NCI-H345 (cell line): ENCODE data around the gene CFAP46.
"Not testable (repeated sequence)": the region's sequence is repeated elsewhere in the genome, so short reads cannot be mapped to it uniquely, and the experiment has no call there.

Source experiments
- DNase-seq: peaks from one replicate; lab custom pipeline; 2025; lab: John Stamatoyannopoulos, UW

CFAP46 gene

GRCh38 chr10:132962623-132963429, 20.5 kb upstream of the CFAP46 start:
- DNase-seq, result no peak

- DNase-seq, result peak; percentile 66
Observed at GRCh38 chr10:132961787-132962622, 19.6 kb upstream of the CFAP46 start.

DNA sequence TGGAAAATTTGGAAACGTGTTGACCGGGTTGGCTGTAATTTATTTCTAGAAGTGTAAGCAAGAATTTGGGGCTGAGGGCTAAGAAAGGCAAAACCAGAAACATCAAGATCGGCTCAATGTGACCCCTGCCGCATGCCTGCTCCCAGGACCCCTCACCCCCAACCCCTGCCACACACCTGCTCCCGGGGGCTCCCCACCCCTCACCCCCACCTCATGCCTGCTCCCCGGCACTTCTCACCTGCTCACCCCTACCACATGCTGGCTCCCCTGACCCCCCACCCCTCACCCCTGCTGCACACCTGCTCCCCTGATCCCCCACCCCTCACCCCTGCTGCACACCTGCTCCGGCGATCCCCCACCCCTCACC, 19.0 kb upstream of the CFAP46 start:
- no peak for DNase-seq

- DNase-seq, result no peak
Observed at GRCh38 chr10:132960631-132961419, 18.5 kb upstream of the CFAP46 start.

DNA sequence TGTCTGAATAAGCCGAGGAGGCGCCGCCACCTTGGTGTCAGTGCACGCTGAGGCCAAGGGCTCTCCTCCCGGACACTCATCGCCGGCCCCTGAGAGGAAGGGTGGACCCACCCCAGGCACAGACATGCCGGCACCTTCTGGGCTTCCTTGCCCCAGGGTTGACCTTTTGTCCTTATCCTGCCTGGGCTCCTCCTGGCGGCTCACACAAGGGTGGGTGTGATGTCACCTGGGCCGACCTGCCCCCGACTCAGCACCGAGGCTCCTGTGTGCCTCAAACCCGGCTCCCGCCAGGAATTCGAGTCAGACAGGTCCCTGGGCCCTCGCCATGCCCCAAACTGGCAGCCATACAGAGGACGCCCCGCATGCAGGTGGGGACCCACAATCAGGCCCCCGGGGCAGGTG, 17.7 kb upstream of the CFAP46 start:
- DNase-seq, result no peak

DNA sequence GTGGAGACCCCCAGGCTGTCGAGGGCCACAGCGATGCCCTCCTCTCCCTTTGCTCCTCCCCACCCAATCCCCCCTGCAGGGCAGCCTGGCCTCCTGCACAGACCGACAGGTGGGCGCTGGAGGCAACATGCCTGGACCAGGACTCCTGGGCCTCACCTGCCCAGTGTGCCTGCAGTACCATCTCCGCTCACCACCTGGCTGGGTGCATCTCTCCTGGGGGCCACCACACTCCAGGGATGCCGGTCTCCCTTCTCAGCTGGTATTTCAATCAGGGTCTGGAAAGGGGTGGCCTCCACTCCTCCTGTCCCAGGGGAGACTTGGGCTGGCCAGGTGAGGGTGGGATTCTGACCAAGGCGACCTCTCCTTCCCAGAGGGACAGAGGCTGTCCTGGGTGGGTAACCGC, 17.2 kb upstream of the CFAP46 start:
- DNase-seq, result no peak

- no peak for DNase-seq
Observed at GRCh38 chr10:132958883-132959558, 16.7 kb upstream of the CFAP46 start.

DNA sequence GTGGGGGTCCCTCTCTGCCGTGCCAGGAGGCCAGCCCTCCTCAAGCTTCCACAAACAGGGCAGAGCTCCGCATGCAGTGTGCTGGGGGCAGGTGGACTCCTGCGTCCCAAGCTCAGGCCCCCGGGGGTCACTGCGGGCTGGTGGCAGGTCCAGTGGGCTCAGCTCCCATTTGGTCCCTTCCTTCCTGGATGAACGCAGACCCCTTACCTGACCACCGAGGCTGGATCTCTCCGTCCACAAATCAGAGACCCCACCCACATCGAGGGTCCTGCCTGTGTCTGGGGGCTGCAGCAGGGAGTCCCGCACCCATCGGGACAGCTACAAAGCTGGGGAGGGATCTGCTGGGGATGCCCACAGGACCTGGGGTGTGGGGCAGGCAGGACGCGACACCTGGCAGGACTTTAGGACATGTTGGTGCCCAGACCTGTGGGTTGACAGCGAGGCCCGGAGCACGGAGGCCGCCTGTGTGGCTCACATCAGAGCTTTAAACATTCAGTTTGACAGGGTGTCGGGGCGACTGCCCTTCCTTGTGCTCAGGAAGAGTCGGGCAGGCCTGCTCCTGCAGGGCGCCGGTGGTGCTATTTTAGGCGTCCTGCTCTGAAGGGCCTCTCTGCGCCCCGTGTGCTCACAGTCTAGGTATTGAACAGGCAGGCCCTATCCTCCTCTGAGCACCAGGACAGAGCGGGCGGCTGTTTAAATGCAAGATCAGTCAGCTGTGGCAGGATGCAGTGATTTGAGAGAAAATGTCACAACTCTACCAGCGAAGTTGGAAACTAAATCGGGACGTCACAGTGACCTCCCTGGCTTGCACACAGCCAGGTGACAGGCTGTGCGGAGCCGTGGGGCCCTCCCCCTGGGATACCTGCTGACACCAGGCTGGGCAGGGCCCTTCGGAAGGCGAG, 15.9 kb upstream of the CFAP46 start:
- no peak for DNase-seq

GRCh38 chr10:132957131-132957530, 14.8 kb upstream of the CFAP46 start:
- DNase-seq, result no peak

DNA sequence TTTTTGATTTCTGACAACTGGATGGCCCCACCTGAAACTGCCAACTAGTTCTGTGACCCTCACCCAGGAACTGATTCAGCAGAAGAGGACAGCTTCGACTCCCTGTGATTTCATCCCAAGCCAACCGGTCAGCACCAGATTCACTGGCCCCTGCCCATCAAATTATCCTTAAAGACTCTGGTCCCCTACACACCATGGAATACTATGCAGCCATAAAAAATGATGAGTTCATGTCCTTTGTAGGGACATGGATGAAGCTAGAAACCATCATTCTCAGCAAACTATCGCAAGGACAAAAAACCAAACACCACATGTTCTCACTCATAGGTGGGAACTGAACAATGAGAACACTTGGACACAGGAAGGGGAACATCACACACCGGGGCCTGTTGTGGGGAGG, 13.9 kb upstream of the CFAP46 start:
- not testable (repeated sequence) for DNase-seq

DNA sequence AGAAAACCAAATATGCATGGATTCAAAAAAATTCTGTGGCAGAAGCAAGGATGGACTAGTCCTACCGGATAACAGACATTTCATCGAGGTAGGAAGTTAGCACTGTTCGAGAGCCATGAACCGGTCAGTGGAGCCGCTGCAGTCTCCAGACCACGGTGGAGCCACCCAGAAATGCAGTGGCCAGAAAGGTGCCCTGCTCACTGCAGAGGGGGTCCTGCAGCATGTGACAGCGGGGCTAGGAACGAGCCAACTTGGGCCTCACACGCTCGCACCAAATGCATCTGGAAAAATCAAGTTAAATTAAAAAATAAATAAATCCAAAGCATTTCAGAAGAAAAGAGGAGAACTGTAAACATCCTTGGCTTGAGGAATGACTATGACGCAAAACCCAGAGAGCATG, 13.1 kb upstream of the CFAP46 start:
- DNase-seq, result no peak

- DNase-seq, result no peak
Observed at GRCh38 chr10:132953428-132953827, 11.1 kb upstream of the CFAP46 start.

- DNase-seq, result no peak
Observed at GRCh38 chr10:132951926-132952325, 9.6 kb upstream of the CFAP46 start.

DNA sequence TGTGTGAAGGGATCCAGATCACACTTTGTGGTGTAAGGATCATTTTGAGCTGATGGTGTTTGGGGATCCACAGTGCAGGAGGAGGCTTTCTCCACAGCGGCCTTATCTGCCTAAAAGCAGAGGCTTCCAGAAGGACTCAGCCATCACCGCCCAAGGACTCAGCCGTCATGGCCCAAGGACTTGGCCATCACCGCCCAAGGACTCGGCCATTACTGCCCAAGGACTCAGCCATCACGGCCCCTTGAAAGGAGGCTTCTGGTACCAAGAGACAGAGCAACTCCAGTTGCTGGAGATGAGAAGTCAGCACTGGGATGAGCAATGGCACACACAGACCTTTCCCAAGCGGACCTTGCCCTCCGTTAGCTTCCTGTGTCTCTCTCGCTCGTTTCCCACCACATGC, 6.0 kb upstream of the CFAP46 start:
- DNase-seq, result no peak

DNA sequence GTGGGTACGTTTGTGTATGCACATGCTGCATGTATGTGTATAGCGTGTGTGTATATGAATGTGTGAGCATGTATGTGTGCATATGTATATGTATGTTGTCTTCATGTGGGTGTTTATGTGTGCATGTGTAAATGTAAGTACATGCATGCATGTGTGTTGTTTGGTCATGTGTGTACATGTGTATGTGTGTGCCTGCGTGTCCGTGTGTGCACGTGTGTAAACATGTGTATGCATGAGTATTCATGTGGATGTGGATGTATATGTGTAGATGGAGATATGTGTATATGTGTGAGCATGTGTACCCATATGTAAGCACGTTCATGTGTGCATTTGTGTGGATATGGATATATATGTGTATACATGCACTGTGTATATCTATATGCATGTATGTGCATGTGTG, 5.5 kb upstream of the CFAP46 start:
- DNase-seq, result no peak

DNA sequence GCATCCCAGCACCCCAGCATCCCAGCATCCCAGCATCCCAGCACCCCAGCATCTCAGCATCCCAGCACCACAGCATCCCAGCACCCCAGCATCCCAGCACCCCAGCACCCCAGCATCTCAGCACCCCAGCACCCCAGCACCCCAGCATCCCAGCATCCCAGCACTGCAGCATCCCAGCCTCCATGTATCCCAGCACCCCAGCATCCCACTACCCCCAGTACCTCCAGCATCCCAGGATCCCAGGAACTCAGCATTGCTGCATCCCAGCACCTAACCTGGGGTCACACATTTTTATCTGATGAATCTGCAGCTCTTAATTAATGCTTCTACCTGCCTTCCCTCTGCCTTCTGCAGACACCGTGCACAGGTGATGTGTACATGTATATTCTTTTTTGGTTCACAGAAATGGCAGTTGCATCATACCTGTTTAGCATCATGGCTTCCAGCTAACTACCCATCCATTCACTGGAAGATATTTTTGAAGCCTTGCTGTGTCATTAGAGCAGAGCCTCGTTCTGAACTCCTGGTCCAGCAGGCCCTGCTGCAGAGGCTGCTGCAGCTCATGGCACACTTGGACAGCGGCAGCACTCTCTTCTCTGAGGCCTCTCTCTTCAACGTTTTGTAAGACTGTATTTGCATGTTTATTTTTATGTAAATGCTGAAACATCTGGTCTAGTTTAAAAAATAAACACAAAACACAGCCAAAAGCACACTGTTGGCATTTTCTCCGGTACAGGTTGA, 4.6 kb upstream of the CFAP46 start:
- no peak for DNase-seq

- DNase-seq, result no peak
Observed at GRCh38 chr10:132946311-132946710, 3.9 kb upstream of the CFAP46 start.

DNA sequence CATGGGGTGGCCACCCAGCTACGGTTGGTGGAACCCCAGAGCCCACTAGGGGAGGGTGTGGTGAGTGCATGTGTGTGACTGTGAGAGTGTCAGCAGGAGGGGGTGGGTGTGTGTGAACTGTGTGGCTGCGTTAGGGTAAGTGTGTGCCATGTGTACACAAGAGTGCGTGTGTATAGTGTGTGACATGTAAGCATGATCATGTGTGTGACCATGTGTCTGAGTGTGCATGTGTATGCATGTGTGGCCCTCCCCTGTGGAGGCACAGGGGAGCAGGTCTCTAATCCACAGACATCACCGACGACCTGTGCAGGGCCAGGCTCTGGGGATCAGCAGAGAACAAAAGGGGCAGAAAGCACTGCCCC, 3.5 kb upstream of the CFAP46 start:
- DNase-seq, result no peak

- no peak for DNase-seq
Observed at GRCh38 chr10:132945125-132945893, 2.9 kb upstream of the CFAP46 start.

DNA sequence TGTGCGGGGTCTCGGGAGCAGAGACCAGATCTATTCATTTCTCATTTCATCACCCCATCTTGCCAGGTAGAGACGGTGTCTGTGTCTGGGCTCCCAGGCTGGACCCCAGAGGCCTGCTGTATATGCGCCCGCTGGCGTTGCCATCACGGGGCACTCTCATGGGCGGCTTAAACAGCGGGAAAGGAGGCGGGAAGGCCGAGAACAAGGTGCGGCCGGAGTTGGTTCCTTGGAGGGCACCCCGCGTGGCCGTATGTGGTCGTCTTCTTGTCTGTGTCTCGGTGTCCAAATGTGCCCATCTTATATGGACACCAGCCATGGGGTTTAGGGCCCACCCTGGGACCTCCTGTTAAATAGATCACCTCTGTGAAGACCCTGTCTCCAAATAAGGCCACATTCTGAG, 2.1 kb upstream of the CFAP46 start:
- no peak for DNase-seq
